ENCODE data around the gene SLC5A11. TPM values are rescaled to one million over a fixed set of nuclear protein-coding genes. Genes with fewer than 3 reads are reported as not detected.
"Not testable (repeated sequence)": the region's sequence is repeated elsewhere in the genome, so short reads cannot be mapped to it uniquely, and the experiment has no call there.

SLC5A11 gene
- total RNA-seq, 2 donors from 2014 or later = not detected

- Histone ChIP-seq H3K4me3 (no peak overlapping the region), H3K4me1 (peaks cover 0 to 12% of the 10 kb centered on the region in 2 donors), H3K27ac (no peak overlapping the region), H3K27me3 (no peaks in the 10 kb centered on the region), H3K9me3 (no peaks in the 10 kb centered on the region), H3K36me3 (no peaks in the 10 kb centered on the region)
- TF ChIP-seq CTCF (IDR thresholded peaks at IDR 0.05) = no peak
- DNase-seq (ENCODE audit: low spot score) = no peak
Measured at GRCh38 chr16:24837969-24838368, 7.8 kb upstream of the SLC5A11 start.

GRCh38 chr16:24838554-24839266 lies 7.1 kb upstream of the SLC5A11 start:
- TF ChIP-seq CTCF (IDR thresholded peaks at IDR 0.05) = no peak
- Histone ChIP-seq H3K36me3 (no peaks in the 10 kb centered on the region), H3K9me3 (no peaks in the 10 kb centered on the region), H3K27ac (peak overlapping the region in 1 of 2 donors; percentile 25), H3K4me1 (peaks cover 0 to 12% of the 10 kb centered on the region in 2 donors), H3K4me3 (no peak overlapping the region), H3K27me3 (no peaks in the 10 kb centered on the region)
- peak; percentile 68 for DNase-seq (ENCODE audit: low spot score)

GRCh38 chr16:24839347-24839972 lies 6.3 kb upstream of the SLC5A11 start:
- DNase-seq (ENCODE audit: low spot score) = no peak
- H3K27ac ChIP-seq = peak overlapping the region in 1 of 2 donors; percentile 25
- no peaks in the 10 kb centered on the region for H3K36me3 ChIP-seq
- no peak overlapping the region for H3K4me3 ChIP-seq
- H3K4me1 ChIP-seq = peaks cover 0 to 12% of the 10 kb centered on the region in 2 donors
- no peaks in the 10 kb centered on the region for H3K9me3 ChIP-seq
- no peaks in the 10 kb centered on the region for H3K27me3 ChIP-seq
- TF ChIP-seq CTCF (IDR thresholded peaks at IDR 0.05) = no peak

GRCh38 chr16:24841291-24841690 lies 4.5 kb upstream of the SLC5A11 start:
- no peaks in the 10 kb centered on the region for H3K9me3 ChIP-seq
- no peak overlapping the region for H3K4me3 ChIP-seq
- DNase-seq (ENCODE audit: low spot score) = no peak
- H3K4me1 ChIP-seq = peaks cover 0 to 12% of the 10 kb centered on the region in 2 donors
- H3K27ac ChIP-seq = no peak overlapping the region
- no peaks in the 10 kb centered on the region for H3K27me3 ChIP-seq
- no peak for TF ChIP-seq CTCF (IDR thresholded peaks at IDR 0.05)
- H3K36me3 ChIP-seq = no peaks in the 10 kb centered on the region

GRCh38 chr16:24844101-24845030 lies 1.4 kb upstream of the SLC5A11 start:
- H3K4me1 ChIP-seq = peaks cover 0 to 1% of the 10 kb centered on the region in 2 donors
- no peaks in the 10 kb centered on the region for H3K36me3 ChIP-seq
- TF ChIP-seq CTCF (IDR thresholded peaks at IDR 0.05) = no peak
- DNase-seq (ENCODE audit: low spot score) = peak; percentile 38
- no peaks in the 10 kb centered on the region for H3K9me3 ChIP-seq
- H3K27ac ChIP-seq = no peak overlapping the region
- H3K4me3 ChIP-seq = no peak overlapping the region
- no peaks in the 10 kb centered on the region for H3K27me3 ChIP-seq

- H3K4me3 ChIP-seq; H3K27me3 ChIP-seq; H3K4me1 ChIP-seq; H3K36me3 ChIP-seq; H3K27ac ChIP-seq; DNase-seq (ENCODE audit: low spot score); H3K9me3 ChIP-seq: not testable (repeated sequence)
Measured at GRCh38 chr16:24845031-24845365, 765 bp upstream of the SLC5A11 start.

Data from right atrium auricular region (tissue), 2 donors.